Measurements from ENCODE around the gene SPZ1. TPM values are rescaled to one million over a fixed set of nuclear protein-coding genes. Genes with fewer than 3 reads are reported as not detected.

Gene SPZ1
- total and polyA plus RNA-seq, 2 of the 8 experiments (the other 6 are each of a cell fraction or from before 2014, with no cell fraction given) = not detected

DNA sequence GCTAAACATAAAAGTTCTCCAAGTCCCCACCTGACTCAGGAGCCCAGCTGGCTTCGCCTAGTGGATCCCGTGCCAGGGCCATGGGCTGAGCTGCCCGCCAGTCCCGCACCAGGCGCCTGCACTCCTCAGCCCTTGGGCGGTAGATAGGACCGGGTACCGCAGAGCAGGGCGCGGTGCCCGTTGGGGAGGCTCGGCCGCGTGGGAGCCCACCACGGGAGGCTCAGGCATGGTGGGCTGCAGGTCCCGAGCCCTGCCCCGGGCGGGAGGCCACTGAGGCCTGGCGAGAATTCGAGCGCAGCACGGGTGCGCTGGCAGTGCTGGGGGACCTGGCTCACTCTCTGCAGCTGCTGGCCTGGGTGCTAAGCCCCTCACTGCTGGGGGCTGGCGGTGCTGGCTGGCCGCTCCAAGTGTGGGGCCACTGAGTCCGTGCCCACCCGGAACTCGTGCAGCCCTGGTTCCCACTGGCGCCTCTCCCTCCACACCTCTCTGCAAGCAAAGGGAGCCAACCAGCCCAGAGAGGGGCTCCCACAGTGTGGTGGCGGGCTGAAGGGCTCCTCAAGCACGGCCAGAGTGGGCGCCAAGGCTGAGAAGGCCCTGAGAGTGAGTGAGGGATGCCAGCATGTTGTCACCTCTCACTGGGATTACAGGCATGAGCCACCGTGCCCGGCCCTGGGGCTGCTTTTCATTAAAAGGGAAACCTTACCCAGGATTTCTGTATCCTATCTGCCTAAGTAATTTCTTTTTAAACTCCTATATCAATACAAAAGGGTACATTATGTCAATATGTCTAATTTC, 9.7 kb upstream of the SPZ1 start:
- no peak overlapping the region for H3K14ac ChIP-seq (ENCODE audit: insufficient read length)
- H2BK5ac ChIP-seq (ENCODE audit: low read depth, low read length) = no peak overlapping the region
- no peaks in the 10 kb centered on the region for H4K20me1 ChIP-seq (replicated peaks in 1 of 2; ENCODE audit: control insufficient read depth in 1 of 2, insufficient read depth in 2 of 2, low read length in 2 of 2)
- no peak overlapping the region for H4K91ac ChIP-seq (replicated peaks; ENCODE audit: insufficient read length, low read length)
- H4K8ac ChIP-seq (ENCODE audit: extremely low read depth, insufficient read depth, low read length) = no peak overlapping the region
- H3K36me3 ChIP-seq (ENCODE audit: control insufficient read depth in 2 of 4, insufficient read depth in 4 of 4, low read length in 3 of 4) = peaks cover 0 to 6% (median 0%) of the 10 kb centered on the region in 4 experiments; a peak in 1 of 8 replicates
- H2AFZ ChIP-seq (ENCODE audit: low read length) = no peak overlapping the region
- H3K79me2 ChIP-seq (ENCODE audit: control insufficient read depth in 1 of 2, insufficient read depth in 2 of 2, low read length in 2 of 2) = no peaks in the 10 kb centered on the region
- peaks cover 5 to 10% of the 10 kb centered on the region in 2 experiments; a peak in 2 of 4 replicates for H3K9me3 ChIP-seq (ENCODE audit: insufficient read depth in 2 of 2, low read depth in 1 of 2, low read length in 1 of 2)
- H2AK5ac ChIP-seq (ENCODE audit: low read depth, low read length) = no peak overlapping the region
- H3K79me1 ChIP-seq (ENCODE audit: low read depth, low read length) = no peaks in the 10 kb centered on the region
- no peak overlapping the region for H3K27ac ChIP-seq (ENCODE audit: low read depth, low read length)
- no peak overlapping the region for H2BK20ac ChIP-seq (ENCODE audit: low read length)
- no peak overlapping the region for H2BK15ac ChIP-seq (ENCODE audit: low read length)
- H3K27me3 ChIP-seq (replicated peaks in 1 of 4; ENCODE audit: control insufficient read depth in 3 of 4, extremely low read depth in 1 of 4, insufficient read depth in 3 of 4, low read length in 3 of 4) = no peaks in the 10 kb centered on the region
- no peaks in the 10 kb centered on the region for H3K4me1 ChIP-seq (replicated peaks in 1 of 4; ENCODE audit: control insufficient read depth in 3 of 4, insufficient read depth in 4 of 4, low read length in 3 of 4)
- no peak overlapping the region for H2BK120ac ChIP-seq (replicated peaks; ENCODE audit: low read depth, low read length)
- no peak overlapping the region for H3K18ac ChIP-seq (ENCODE audit: extremely low read depth, low read length)
- POLR2A ChIA-PET (ENCODE audit: partially characterized antibody) = no interaction called here
- H3K9ac ChIP-seq (replicated peaks in 1 of 4; ENCODE audit: extremely low read depth in 1 of 4, low read depth in 3 of 4, low read length in 3 of 4) = no peak overlapping the region
- CTCF ChIA-PET (ENCODE audit: partially characterized antibody) = interaction anchor here (1.1 to 8.9 kb wide), 7 partner anchors 15 to 255 kb away, joined by 3 to 118 read pairs (median 8); no protein-coding TSS in a partner anchor
- no peak for FAIRE-seq
- H3K23ac ChIP-seq (ENCODE audit: insufficient read length) = no peak overlapping the region
- no peak overlapping the region for H3K4me2 ChIP-seq (ENCODE audit: insufficient read depth in 1 of 2, low read depth in 2 of 2, low read length in 2 of 2)
- no peak for DNase-seq (ENCODE audit: low read depth in 1 of 2, low spot score in 2 of 2)
- no peak overlapping the region for H4K5ac ChIP-seq (ENCODE audit: insufficient read length, low read depth, low read length)
- no peak overlapping the region for H3K56ac ChIP-seq (replicated peaks; ENCODE audit: insufficient read length, low read depth, low read length)
- H3K23me2 ChIP-seq (ENCODE audit: low read depth, low read length) = no peaks in the 10 kb centered on the region
- 82% methylated on average over 33 of the region's 34 CpGs; no CpG with 5 or more reads in 1 of the 2 experiments for WGBS, 2 experiments (ENCODE audit: extremely low coverage in 1 of 2, insufficient coverage in 1 of 2, insufficient read length in 1 of 2, insufficient replicate concordance in 2 of 2, low coverage in 1 of 2, low lambda C conversion rate in 2 of 2, missing lambda C conversion rate in 1 of 2)
- H3K4me3 ChIP-seq (ENCODE audit: extremely low read depth in 1 of 4, insufficient read depth in 2 of 4, low read depth in 3 of 4, low read length in 4 of 4) = no peak overlapping the region
- H2BK12ac ChIP-seq (ENCODE audit: low read depth, low read length) = no peak overlapping the region
- H3K4ac ChIP-seq (replicated peaks; ENCODE audit: insufficient read length, low read depth, low read length) = no peak overlapping the region
- TF ChIP-seq TCF12 (IDR thresholded peaks at IDR 0.05; ENCODE audit: low read depth, low read length) (no peak), SIRT6 (IDR thresholded peaks at IDR 0.05; ENCODE audit: low read length) (no peak), SP2 (IDR thresholded peaks at IDR 0.05; ENCODE audit: low read length) (no peak), CREB1 (IDR thresholded peaks at IDR 0.05) (no peak), TEAD4 (IDR thresholded peaks at IDR 0.05; ENCODE audit: low read depth, low read length) (no peak), HDAC6 (IDR thresholded peaks at IDR 0.05; ENCODE audit: low read depth, low read length) (no peak), KDM4A (IDR thresholded peaks at IDR 0.05; ENCODE audit: low read depth, low read length, severe bottlenecking) (no peak), SRF (IDR thresholded peaks at IDR 0.05; ENCODE audit: low read depth, low read length) (no peak), BCL11A (IDR thresholded peaks at IDR 0.05; ENCODE audit: low read depth in 2 of 2, low read length in 2 of 2) (no peak), JUN (IDR thresholded peaks at IDR 0.05; ENCODE audit: low read depth, low read length) (no peak), GTF2F1 (IDR thresholded peaks at IDR 0.05; ENCODE audit: borderline replicate concordance, low read depth, low read length) (no peak), EP300 (IDR thresholded peaks at IDR 0.05; ENCODE audit: borderline replicate concordance in 1 of 2, low read depth in 2 of 2, low read length in 2 of 2) (no peak), RFX5 (IDR thresholded peaks at IDR 0.05; ENCODE audit: borderline replicate concordance, low read depth, low read length) (no peak)
